Cardiac muscle cell (in vitro differentiated cells and primary cell): ENCODE data around the gene VEZT. TPM values are rescaled to one million over a fixed set of nuclear protein-coding genes. Genes with fewer than 3 reads are reported as not detected.

Source experiments
- DNase-seq, 2 donors: peaks; one replicate each; pipeline versions ENCODE4 v3.0.0 to v3.0.0-alpha.2; 2010 to 2017; ENCODE audit warnings: low read depth in 1 of 2, low spot score in 1 of 2
- H3K27ac ChIP-seq: fragments of 200-600 bp; sonication (generic); 2 replicates; pipeline ENCODE4 v1.5.1; 2016
- H3K27me3 ChIP-seq: fragments of 200-600 bp; sonication (generic); 2 replicates; pipeline ENCODE4 v1.6.0; 2016; ENCODE audit warnings: control low read depth
- H3K36me3 ChIP-seq: fragments of 200-600 bp; sonication (generic); 2 replicates; pipeline ENCODE4 v1.5.1; 2016; ENCODE audit warnings: control low read depth
- H3K4me1 ChIP-seq: fragments of 200-600 bp; sonication (generic); 2 replicates; pipeline ENCODE4 v1.8.1; 2017; ENCODE audit warnings: low read depth, mild to moderate bottlenecking, mixed run types
- H3K4me3 ChIP-seq: fragments of 200-600 bp; sonication (generic); 2 replicates; pipeline ENCODE4 v1.5.1; 2016; ENCODE audit warnings: mild to moderate bottlenecking
- H3K9me3 ChIP-seq: fragments of 200-600 bp; sonication (generic); 2 replicates; pipeline ENCODE4 v1.5.1; 2017; ENCODE audit warnings: low read depth, mild to moderate bottlenecking, control low read depth
- polyA plus RNA-seq: library from polyadenylated mRNA; unstranded; fragments of >200 nt; fragmentation: Nextera tagmentation; extraction: Ambion mirVana; gene quantifications from 2 replicates; pipeline ENCODE4 v1.2.1, GENCODE V29; 2016
- total RNA-seq: library from RNA; depleted of rRNA; stranded (reverse); fragments of >200 nt; gene quantifications from 2 replicates; pipeline ENCODE4 v1.2.3, GENCODE V29; 2016
- TF ChIP-seq, protein P1 (sequence below): IDR thresholded peaks from 2 replicates; pipeline ENCODE4 v1.5.1; 2012; ENCODE audit warnings: low read depth, mild to moderate bottlenecking, low read length

Gene VEZT
- total and polyA plus RNA-seq, 2 experiments from 2014 or later: 50.6 to 56.9 TPM

DNA sequence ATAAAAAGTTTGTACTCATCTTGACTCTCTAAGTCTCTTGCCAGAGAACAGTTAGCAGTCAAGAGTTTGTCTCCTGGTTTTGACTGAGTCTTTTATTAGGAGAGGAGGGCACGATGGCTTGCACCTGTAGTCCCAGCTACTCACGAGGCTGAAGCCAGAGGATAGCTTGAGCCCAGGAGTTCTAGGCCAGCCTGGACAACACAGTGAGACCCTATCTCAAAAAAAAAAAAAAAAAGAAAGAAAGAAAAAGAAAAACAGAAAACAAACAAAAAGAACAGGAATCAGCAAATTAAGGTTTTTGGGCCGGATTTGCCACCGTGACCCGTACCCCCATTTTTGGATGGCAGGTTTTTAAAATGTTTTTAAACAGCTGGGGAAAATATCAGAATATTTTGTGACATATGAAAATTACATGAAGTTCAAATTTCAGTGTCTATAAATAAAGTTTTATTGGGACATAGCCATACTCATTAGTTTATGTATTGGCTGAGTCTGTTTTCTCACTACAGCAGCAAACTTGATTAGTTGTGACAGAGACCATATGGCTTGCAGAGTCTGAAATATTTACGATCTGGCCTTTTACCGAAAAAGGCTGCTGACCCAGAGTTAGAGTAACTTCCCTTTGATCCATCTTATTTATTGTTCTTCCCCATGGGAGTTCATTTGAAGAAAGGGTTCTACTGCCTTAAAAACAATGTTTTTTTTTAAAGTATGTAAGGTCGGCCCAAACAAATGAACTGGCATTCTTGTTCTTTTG is 31.2 kb downstream of the VEZT start:
- peaks cover 20% of the 10 kb centered on the region for H3K36me3 ChIP-seq
- DNase-seq: peak in 1 of 2 donors; percentile 62
- peaks cover 8% of the 10 kb centered on the region for H3K4me1 ChIP-seq
- H3K27me3 ChIP-seq: no peaks in the 10 kb centered on the region
- TF ChIP-seq, protein P1, sequence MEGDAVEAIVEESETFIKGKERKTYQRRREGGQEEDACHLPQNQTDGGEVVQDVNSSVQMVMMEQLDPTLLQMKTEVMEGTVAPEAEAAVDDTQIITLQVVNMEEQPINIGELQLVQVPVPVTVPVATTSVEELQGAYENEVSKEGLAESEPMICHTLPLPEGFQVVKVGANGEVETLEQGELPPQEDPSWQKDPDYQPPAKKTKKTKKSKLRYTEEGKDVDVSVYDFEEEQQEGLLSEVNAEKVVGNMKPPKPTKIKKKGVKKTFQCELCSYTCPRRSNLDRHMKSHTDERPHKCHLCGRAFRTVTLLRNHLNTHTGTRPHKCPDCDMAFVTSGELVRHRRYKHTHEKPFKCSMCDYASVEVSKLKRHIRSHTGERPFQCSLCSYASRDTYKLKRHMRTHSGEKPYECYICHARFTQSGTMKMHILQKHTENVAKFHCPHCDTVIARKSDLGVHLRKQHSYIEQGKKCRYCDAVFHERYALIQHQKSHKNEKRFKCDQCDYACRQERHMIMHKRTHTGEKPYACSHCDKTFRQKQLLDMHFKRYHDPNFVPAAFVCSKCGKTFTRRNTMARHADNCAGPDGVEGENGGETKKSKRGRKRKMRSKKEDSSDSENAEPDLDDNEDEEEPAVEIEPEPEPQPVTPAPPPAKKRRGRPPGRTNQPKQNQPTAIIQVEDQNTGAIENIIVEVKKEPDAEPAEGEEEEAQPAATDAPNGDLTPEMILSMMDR: no peak
- no peak overlapping the region for H3K27ac ChIP-seq
- no peak overlapping the region for H3K4me3 ChIP-seq
- H3K9me3 ChIP-seq: no peaks in the 10 kb centered on the region

DNA sequence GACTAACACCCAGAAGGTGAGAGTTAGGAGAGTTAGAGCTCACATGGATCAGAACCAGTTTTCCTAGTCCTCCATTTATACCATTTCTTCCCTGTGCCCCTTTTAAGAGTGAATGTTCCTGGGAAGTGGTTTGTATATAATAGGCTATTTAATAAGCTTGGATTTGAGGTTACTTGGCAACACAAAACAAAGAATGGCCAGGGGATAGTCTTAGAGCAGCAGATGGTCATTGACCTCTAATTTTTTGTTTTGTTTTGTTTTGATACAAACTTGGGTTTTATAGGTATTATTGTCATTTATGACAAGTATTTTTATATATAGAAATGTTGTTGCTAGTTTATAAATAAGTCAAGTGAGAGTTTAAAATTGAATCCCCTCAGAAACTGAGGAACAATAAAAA is 35.8 kb downstream of the VEZT start:
- Histone ChIP-seq H3K36me3 (peaks cover 45% of the 10 kb centered on the region), H3K27me3 (no peaks in the 10 kb centered on the region), H3K9me3 (no peaks in the 10 kb centered on the region), H3K27ac (no peak overlapping the region), H3K4me1 (peaks cover 8% of the 10 kb centered on the region), H3K4me3 (no peak overlapping the region)
- DNase-seq: no peak
- TF ChIP-seq, protein P1: no peak

DNA sequence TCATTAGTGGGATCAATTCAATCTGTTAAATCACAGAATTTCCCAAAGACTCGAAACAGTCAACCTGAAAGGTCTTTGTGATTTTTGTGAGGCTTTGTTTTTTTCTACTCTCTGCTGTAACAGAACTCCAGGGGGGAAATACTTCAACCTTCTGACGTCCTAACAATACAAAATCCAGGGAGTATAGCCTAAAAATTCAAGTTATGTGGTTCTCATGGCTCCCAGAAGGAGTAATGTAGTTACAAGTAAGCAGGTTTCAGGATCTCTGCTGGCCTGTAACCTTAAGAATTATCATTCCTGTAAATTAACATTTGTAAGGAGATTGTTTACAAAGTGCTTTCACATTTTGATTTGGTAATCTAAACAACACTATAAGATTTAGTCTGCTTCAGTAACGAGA is 39.9 kb downstream of the VEZT start:
- H3K4me3 ChIP-seq: no peak overlapping the region
- H3K27ac ChIP-seq: no peak overlapping the region

DNA sequence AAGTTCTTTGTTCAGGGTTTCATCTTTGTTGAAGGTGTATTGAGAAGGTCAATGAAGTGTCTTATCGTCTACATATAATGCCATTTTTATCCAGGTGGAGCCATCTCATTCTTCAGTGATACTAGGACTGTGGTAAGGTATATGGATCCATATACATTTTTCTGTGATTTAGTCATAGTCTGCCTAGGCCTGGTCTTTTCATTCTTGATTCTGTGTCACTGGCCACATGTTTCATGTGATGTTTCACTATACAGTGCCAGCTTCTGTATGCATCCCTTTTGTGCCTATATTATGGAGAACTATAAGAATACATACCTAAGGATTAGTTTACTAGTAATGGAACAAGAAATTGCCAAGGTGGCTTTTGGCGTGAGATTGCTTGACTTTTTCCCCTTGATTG is 40.5 kb downstream of the VEZT start:
- Histone ChIP-seq H3K4me3 (no peak overlapping the region), H3K27ac (no peak overlapping the region), H3K27me3 (no peaks in the 10 kb centered on the region), H3K9me3 (no peaks in the 10 kb centered on the region), H3K4me1 (no peaks in the 10 kb centered on the region), H3K36me3 (peaks cover 50% of the 10 kb centered on the region)
- TF ChIP-seq, protein P1: no peak
- no peak for DNase-seq

More for the DNA sequence above, 39.9 kb downstream of the VEZT start:
- H3K4me1 ChIP-seq: no peaks in the 10 kb centered on the region
- peaks cover 50% of the 10 kb centered on the region for H3K36me3 ChIP-seq
- DNase-seq: no peak
- TF ChIP-seq, protein P1: no peak
- H3K27me3 ChIP-seq: no peaks in the 10 kb centered on the region
- H3K9me3 ChIP-seq: no peaks in the 10 kb centered on the region

DNA sequence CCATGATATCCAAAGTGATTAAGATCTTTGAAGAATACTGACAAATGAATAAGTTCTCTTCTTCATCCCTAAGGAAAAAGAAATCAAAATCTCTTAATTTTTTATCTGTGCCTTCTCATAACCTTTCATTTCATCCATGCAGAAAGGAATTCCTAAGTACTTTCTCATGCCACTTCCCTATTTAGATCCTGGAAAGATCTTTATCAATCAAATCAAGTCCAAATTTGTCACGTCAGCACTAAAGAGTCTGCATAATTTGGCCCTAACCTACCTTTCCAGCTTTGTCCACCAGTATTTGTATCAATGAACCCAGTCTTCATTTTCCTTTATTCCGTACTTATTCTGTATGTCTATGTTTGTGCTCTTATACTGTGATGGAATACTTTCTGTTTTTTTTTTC is 41.2 kb downstream of the VEZT start:
- DNase-seq: no peak
- TF ChIP-seq, protein P1: no peak
- peaks cover 50% of the 10 kb centered on the region for H3K36me3 ChIP-seq
- H3K4me1 ChIP-seq: no peaks in the 10 kb centered on the region
- no peaks in the 10 kb centered on the region for H3K9me3 ChIP-seq
- no peaks in the 10 kb centered on the region for H3K27me3 ChIP-seq
- H3K27ac ChIP-seq: no peak overlapping the region
- H3K4me3 ChIP-seq: no peak overlapping the region
